NCI-H82 (cell line): ENCODE data around the gene CPEB4.
A peak's percentile ranks its signal among the peaks of the same experiment; 100 is the strongest.

Experiments used
- DNase-seq: peaks from one replicate; lab custom pipeline; 2025; lab: John Stamatoyannopoulos, UW

Gene CPEB4

DNA sequence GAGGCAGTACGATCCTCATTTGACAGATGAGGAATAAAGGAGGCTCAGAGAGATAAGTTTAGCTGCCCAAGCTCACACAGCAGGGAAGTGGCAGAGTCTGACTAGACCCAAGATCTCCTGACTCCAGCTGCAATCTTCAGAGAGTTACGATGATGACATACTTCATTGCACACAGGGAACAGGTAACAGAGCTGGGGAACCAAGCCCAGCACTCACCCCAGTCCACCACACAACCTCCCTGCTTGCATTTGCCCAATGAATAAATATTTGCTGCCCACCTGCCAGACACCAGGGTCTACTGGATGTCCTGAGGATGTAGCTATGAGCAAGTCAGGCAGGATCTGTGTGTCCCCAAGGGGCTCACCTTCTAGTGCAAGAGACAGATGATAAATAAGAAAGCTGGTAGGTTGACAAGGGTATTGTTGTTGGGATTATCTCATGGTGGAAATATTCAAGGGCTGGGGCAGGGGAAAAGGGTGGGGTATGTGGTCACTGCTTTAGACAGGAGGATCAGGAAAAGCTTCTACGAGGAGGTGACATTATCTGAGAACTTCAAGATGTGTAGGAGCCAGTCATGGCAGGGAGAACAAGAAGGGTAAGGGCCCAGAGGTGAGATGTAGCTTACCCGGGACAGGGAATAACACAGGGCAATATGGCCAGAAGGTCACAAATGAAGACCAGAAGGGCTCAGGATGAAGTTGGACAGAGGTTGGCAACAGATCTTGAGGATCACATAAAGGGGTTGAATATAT is 28.6 kb upstream of the CPEB4 start:
- DNase-seq = peak; percentile 1

DNA sequence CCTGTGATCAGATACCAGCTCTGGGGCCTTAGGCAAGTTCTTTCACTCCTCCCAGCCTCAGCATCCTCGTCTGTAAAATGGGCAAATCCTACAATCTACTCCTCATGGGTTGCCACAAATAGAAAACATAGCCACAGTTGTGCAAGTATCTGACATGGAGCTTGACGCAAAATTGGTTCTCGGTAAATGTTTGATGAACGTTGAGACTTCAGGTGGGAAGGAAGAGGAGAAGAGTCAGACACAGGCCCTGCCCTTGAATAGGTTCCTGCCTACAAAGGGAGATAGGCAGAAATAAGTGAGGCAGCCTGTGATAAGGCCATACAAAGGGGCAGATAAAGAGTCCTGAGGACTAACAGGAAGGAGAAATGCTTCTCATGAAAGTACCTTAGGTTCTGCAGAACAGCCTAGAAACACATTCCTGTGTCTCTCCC is 26.1 kb upstream of the CPEB4 start:
- DNase-seq = no peak

DNA sequence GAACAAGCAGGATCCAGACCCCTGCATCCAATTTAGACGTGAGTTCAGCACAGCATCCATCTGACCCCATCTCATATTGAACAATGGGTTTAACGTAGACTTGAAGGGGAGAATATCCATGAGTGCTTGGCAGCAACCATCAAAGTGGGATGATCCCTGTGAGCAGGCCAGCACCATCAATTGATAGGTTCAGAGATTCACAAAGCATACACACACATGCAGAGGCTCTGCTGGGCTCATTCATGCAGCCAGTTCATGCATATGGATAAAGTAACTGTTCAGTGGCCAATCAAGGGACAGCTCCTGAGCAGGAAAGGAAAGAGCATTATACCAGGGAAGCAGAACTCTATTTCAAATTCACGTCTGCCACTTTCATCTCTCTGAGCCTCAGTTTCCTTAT is 24.8 kb upstream of the CPEB4 start:
- no peak for DNase-seq

DNA sequence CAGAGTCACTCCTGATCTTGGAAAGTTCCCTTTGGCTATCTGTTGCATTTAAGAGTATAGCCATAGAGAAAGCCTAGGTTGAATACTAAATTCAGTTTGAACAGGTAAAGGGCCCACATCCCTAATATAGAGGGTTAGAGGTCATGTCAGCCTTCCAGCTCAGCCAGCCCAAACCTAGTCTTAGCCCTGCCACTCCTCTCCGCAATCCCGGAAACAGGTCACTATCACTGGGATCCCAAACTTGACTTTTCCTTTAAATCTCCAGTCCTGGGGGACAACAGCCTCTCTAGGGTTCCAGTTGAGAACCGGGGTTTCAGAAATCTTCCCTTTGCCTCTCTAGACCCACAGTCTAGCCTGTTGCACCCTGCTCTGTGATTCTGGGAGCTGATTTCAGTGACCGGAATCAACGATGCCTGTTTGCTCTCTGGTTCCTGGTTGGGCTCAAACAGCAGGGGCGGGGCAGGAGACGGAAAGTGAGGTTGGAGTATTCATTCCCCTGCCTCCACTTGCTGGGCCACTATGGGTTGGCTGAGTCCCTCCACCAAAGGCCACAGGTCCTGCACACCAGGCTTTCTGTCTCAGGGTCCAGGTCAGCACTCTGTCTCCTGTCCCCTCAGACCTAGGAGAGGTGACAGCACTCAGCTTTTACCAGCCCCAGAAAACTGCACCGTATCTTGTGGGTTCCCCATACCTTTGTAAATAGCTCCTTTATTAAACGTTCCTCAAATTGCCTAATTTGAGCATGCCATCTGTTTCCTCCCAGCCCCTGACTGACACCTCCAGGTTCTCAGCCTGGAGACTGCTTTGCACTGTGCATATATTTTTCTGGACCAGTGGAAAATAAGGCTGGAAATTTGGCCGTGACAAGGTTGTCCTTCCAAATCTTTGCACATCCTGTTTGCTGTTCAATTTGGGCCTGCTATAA is 23.8 kb upstream of the CPEB4 start:
- DNase-seq = no peak

DNA sequence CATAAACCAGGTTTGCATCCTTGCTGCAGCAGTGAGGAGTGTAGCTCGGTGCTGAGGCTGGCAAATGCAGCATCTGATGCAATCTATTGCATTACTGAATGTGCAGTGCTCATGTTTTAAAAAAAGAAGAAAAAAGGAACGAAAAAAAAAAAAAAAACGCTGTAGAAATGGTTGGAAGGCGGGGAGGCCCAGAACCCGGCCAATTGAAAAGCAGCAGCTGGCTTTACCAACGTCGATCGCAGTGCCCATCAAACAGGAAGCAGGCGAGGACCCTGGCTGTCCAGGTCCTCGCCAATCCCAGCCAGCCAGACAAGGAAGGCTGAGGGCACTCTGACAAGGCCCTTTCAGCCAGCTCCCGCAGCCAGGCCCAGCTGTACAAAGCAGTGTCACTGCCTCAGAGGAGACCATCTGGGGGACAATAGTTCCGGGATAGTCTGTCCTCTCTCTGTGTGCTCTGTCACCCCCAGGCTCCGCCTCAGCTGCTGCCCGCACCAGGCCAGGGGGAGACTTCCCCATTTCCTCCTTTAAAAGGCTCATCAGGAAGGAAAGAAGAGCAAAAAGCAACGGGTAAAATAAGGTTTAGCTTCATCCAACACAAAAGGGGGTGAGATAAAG is 21.8 kb upstream of the CPEB4 start:
- DNase-seq = no peak

DNA sequence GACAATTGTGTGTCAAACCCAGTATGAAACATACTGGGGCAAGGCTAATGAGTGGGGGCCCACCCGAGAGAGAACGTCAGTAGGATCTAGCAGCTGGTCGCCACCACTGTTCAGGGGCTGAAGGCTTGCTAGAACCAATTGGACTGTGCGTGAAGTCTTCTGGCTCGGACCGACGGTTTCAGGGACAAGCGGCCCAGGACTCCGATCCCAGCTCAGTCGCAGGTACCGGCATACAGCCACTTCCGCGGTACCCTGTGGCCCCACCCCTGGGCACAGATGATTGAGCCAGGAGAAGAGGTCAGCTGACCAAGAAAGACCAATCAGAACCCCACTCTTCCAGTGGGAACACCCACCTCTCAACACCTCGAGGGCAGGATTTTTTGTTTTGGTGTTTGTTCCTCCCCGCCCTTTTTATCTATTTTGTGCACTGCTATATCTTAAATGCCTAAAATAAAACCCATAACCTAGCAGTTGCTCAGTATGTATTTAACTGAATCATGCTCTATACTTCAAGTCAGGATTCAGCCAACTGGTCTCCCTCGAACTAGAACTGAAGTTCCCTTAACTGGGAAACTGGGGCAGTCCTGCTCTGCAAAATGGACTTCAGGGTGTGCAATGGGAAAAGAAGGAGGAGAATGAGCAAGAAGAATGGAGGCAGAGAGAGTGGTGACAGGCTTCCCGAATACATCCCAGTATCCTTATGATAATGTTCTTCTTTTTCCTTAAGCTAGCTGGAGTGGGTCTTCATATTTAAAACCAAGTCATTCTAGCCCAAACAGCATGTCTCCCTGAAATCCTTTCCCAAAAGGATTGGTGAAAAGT is 21.1 kb upstream of the CPEB4 start:
- DNase-seq = no peak

DNA sequence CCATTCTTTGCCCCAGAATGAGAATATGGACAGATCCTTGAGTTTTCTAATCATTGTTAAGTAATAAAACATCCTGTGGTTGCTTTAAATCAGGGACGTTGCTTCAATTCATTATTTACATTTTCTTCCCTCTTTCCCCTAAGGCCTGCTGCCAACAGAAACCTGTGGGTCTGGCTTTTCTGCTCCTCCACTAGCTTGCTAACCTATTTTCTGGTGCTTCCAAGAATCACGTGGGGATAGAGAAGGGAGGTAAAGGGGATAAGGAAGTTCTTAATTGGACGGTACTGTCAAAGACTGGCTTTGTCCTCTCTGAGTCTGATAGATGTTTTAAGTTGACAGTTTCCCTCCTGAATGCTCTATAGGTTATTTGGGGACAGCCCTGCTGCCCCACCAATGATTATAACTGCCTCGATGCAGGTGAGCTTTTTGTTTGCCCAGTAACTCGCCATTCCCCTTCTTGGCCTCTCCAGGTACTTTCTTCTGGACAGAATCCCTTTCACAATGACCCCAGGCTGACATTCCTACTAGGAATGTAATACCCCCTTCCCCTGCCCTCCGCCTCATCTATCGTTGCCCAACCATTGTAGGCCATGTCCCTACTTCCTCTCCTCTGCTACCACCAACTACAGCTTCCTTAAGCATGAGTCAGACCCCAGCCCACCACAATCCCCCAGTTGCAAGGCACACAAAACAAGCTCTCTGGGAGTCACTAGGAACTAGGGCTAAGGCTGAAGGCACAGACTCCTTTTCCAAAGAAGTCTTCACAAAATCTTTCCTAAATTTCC is 19.9 kb upstream of the CPEB4 start:
- no peak for DNase-seq

DNA sequence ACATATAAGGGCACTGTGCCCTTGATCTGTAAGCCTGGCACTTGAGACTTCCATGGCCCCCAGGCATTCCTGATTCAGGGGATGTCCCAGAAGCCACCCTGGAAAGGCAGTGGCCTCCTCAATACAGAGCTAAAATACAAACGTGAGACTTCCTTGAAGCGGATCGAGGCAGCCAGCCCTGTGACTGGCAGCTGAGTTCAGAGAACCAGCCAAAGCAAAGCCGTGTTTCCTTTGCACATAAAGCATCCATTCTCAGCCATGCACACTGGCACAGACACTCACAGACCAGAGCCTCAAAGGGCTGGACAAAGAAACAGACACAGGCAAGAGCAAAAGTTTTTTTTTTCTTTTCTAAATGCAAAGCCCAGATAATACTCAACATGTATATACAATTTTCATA is 18.8 kb upstream of the CPEB4 start:
- DNase-seq = no peak

DNA sequence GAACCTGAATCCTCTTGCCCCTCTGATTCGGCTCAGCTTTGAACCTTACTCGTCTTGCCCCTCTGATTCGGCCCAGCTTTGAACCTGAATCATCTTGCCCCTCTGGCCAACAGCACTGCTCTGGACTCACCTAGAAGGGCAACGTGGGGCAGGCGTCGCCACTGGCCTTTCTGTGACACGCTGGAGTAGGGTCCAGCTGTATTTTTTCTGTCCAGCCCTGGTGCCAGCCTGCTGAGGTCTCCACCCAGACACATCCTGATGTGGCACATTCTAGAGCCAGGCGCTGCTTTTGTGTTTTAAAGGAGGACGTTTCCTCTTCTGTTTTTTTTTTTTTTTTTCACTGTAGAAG is 15.2 kb upstream of the CPEB4 start:
- DNase-seq = no peak

DNA sequence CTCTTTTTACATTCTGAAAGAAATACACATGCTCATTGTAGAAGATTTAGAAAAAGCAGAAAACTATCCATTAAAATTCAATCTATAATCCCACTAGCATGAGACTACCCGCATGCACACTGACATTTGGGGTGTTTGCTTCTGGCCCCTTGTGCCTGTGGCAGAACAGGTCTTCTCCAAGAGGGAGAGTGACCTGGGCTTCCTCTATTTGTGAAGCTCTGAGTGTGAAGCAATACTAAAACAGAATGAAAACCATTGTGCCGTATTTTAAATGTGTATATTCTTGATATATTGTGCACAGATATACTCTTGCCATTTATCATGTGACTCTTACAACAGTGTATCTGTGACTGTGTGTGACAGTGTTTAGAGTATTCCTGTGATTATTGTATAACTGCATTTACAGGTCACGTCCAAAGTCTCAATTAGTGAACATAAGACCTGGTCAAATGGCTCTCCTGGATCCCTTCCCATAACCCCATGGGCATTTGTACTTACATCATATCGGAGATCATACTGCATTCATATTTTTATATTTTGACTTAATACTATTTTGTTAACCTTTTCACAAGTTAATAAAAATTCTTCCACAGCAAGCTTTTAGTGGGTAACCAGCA is 14.7 kb upstream of the CPEB4 start:
- DNase-seq = no peak

DNA sequence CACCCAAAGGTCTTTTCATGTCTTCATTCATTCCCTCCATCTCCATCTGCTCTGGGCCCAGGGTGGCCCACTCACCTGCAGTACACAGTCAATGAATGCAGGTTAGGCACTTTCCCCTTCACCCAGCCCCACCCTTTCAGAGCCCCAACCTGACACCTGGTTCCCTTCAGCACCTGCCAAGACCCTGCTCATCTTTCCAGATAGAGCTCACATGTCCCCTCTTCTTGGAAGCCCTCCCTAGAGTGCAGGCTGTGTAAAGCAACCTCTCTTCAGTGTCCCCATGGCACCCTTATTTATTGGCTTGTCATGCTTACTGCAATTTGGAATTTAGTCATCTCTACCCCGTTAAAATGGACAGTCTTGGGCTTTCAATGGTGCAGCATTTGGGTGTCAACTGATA is 13.0 kb upstream of the CPEB4 start:
- DNase-seq = no peak

DNA sequence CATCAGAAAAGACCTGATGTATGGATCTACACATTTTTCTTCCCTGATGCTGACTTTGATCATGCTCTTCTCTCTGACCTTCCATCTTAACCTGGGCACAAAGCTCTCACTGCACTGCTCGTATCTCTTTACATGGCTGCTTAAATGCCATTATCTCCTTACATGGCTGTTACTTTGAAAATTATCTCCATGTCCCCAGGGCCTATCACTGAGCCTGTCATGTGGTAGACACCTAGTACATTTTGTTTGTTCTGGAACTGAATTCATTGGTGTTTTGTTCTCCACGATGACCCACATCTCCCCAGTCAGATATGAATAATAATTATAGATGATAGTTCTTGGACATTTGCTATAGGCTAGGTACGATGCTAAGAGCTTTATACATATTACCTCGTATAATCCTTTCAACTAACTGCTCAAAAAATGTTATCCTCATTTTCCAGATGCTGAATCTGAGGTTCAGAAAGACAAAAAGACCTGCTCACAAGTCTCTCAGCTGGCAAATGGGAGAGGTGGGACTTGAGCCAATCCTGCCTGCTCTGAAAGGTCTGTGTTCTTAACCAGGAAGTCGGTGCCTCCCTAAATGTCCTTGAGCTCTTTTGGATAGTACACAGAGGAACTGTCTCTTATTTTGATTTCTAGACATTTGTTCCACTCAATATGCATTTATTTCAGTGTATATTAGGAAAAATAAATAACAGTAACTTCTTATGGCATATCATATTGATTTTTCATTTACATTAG is 9.8 kb upstream of the CPEB4 start:
- DNase-seq = no peak

DNA sequence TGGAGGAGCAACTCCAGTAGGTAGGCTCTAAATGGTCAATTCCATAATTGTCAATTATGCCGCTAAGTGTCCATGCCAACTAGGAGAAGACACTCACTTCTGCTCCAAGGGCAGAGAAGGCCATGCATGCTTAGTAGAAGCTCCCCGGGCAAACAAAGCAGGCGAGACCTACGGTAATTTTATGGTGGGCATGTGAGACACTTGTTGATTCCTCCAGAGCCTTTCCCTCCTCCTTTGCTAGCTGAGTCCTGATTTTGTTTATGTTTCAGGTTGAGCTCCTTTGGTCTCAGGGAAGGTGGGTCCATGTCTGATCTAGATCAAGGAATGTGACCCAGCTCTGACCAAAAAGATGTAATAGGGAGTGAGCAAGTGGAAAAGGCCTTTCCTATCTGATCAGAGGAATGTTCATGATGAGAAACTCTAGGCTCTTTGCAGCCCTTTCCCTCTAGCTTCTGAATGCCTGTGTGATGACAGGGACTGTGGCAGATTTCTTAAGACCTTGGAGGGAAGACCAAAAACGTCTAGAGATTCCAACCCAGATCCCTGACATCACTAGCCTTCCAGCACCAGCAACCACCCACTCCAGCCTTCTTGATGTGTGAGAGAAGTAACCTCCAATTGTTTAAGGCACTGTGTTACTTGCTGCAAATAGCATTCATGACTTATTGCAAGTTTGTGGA is 7.7 kb upstream of the CPEB4 start:
- DNase-seq = no peak

DNA sequence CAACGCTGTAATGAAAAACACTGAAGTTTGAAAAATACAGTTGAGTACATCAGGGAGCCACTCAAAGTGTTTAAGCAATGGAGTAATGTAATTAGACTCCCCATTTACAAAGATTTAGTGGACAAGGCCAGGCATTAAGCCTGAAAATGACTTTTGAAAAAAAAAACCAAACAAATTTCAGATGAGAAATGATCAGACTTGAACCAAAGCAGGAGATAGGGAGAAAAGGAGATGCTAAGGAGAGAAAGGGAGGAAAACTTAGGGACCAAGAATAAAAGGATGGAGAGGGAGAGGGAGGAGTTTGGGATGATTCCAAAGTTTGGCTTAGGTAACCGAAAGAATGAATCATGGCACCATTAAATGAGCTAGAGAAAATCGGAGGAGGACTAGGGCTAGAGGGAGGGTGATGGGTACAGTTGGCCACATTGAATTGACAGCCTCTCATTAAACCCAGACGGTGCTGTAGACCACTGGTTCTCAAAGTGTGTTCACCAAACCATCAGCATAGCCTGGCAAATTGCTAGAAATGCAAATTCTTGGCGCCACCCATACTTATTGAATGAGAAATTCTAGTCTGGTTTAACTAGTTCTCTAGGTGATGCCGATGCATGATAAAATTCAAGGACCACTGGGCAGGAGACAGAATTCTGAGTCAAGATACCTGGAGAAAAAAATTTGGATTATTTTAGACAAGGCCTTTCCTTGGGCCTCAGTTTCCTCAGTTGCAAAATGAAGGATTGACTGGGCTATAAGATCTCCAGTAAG is 6.2 kb upstream of the CPEB4 start:
- DNase-seq = no peak

DNA sequence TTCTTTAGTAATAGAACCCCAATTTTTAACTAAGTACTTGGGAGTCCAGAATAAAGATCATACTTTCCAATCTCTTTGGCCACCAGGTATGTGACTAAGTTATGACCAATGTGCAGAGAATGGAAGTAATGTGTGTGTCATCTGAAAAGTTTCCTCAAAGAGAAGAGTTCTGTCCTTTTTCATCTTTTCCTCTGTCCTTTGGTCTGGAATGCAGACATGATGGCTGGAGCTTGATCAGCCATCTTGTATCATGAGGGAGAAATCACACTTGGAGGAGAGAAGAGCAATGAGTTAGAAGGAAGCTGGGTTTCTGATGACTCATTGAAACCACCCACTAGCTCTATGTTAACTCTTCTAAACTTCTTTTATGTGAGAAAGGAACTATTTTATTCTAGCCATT is 5.5 kb upstream of the CPEB4 start:
- no peak for DNase-seq

DNA sequence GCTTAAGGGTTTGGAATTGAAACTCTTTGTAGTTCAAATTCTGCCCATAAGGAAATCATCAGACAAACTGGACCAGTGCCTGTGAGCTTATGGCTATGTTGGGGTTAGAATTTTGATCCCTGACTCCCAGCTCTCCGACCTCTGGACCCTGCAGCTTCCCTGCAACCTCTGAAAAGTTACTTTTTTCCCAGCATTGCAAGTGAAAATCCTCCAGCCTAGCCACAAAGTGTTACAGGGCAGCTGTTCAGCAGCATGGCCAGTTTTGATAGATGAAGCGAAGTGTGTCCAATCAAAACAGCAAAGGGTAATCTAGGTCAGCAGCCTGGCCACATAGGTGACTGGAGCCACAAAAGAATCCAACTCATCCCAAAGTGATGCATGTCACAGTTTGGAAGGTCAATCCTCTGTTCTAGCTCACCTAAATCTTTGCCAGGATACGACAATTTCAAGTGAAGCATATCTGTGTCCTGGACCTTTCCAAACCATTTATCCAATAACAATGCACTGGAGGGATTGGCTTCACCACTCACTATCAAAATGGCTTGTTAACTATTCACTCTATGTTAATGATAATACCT is 4.7 kb upstream of the CPEB4 start:
- no peak for DNase-seq

DNA sequence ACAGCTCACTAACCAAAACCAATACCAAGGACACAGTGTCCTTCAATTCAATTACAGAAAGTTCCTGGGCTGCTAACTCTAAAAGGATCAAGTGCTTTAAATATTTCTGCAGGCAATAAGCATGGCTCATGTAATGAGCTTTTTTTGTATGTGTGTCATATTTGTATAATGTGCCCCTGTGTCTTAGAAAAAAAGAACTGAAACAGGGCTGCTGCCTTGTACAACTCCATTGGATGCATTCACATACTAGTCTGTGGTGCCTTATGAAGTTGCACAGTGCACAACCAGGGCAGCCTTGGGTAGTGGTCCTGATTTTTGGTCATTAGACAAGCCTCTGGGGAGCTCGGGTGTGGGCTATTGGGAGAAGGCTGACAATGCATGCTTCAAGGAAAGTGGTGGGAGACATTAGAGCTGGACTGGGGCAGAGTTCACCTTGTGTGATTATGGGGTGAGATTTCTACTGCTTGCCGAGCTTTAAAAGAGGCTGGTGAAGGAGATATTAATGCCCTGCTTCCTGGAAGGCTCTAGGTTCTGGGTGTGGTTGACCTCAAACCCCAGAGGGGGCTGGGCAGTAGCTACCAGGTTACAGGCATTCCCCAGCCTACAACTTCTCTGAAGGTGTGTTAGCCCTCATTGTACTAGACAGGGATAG is 3.6 kb upstream of the CPEB4 start:
- DNase-seq = no peak

DNA sequence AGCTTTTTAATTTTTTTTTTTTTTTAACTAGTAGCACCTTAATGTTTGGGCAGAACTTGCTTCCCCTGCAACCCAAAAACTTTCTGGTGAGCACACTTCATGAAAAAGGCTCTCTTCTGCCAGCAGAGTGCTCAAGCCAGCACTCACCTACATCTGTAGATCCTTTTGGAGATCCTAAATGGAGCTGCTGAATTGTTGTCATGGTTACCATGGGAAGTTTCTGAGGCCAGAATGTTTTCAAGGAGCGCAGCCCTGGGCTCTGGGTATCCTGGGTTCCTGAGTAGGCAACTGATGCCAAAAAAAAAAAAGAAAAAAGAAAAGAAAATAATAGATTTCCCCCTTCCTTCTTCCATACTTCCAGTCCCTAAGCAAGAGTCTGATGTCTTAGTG is 3.1 kb upstream of the CPEB4 start:
- no peak for DNase-seq
